Fibroblast of villous mesenchyme (primary cell): ENCODE results near the gene STARD3. TPM values are rescaled to one million over a fixed set of nuclear protein-coding genes. Genes with fewer than 3 reads are reported as not detected.

ENCODE experiments used
- DNase-seq: peaks from one replicate; pipeline ENCODE4 v3.0.0-alpha.2; 2010; ENCODE audit warnings: low read depth
- H3K4me3 ChIP-seq: 2 replicates; pipeline ENCODE4 v1.5.1; 2011; ENCODE audit warnings: low read depth, mild to moderate bottlenecking, low read length
- total RNA-seq: library from RNA; depleted of rRNA; stranded (reverse); fragments of >200 nt; gene quantifications from 2 replicates; pipeline ENCODE4 v1.2.3, GENCODE V29; 2012
- TF ChIP-seq, protein P1 (sequence below): IDR thresholded peaks from 2 replicates; pipeline ENCODE4 v1.5.1; 2012; ENCODE audit warnings: low read depth, mild to moderate bottlenecking, low read length; ENCODE audit not compliant: insufficient read depth

The STARD3 gene
- total RNA-seq, 1 donor: 23.7 TPM

DNA sequence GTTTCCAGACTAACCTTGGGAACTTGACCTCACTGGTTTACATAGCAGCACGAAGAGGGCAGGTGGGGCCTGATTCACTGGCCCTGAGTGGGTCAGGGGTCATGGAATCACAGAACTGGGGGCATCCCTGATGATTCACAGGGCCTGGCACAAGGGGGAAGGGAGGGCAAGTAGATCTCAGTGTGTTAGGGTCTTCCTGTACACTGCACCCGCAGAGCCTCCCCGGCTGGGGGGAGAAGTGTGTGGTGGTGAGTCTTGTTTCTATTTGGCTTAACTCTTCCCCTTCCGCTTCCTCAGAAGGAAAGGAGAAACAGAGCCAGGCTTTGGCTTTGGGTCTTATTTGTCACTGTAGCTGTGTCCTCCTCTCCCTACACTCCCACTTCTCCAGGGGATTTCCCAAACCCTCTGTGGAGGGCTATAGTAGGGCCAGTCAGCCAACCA is 3.7 kb downstream of the STARD3 start:
- TF ChIP-seq, protein P1, sequence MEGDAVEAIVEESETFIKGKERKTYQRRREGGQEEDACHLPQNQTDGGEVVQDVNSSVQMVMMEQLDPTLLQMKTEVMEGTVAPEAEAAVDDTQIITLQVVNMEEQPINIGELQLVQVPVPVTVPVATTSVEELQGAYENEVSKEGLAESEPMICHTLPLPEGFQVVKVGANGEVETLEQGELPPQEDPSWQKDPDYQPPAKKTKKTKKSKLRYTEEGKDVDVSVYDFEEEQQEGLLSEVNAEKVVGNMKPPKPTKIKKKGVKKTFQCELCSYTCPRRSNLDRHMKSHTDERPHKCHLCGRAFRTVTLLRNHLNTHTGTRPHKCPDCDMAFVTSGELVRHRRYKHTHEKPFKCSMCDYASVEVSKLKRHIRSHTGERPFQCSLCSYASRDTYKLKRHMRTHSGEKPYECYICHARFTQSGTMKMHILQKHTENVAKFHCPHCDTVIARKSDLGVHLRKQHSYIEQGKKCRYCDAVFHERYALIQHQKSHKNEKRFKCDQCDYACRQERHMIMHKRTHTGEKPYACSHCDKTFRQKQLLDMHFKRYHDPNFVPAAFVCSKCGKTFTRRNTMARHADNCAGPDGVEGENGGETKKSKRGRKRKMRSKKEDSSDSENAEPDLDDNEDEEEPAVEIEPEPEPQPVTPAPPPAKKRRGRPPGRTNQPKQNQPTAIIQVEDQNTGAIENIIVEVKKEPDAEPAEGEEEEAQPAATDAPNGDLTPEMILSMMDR: no peak
- no peak overlapping the region for H3K4me3 ChIP-seq
- no peak for DNase-seq

DNA sequence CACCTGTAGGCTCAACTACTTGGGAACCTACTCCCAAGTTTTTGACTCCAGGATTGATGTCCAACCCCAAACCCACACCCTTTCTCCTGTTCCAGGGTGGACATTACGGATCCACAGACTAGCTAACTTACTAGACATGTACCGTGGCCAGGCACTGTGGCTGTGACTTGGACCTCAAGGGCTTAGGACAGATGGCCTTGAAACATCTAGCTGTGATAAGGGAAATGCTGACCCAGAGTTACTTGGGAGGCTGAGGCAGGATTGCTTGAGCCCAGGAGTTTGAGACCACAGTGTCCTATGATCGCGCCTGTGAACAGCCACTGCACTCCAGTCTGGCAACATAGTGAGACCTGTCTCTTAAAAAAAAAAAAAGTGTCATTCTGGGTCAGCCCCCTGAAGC is 4.2 kb downstream of the STARD3 start:
- TF ChIP-seq, protein P1: no peak
- no peak overlapping the region for H3K4me3 ChIP-seq
- DNase-seq: no peak

DNA sequence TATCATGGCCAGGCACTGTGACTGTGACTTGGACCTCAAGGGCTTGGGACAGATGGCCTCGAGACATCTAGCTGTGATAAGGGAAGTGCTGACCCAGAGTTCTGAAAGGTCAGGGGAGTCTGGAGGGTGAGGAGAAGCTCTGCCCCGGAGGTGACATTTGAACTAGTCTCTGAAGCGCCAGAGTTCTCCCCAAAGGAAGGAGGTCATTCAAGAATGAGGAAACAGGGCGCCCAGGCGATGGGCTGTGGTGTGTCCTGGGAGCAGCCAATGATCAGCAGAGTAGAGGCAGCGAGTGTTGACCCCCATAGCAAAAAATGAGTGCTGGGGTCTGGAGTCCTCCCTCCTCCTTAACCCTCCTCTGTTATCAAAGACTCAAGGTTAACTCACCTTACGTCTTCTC is 4.9 kb downstream of the STARD3 start:
- DNase-seq: no peak
- TF ChIP-seq, protein P1: no peak
- H3K4me3 ChIP-seq: no peak overlapping the region

DNA sequence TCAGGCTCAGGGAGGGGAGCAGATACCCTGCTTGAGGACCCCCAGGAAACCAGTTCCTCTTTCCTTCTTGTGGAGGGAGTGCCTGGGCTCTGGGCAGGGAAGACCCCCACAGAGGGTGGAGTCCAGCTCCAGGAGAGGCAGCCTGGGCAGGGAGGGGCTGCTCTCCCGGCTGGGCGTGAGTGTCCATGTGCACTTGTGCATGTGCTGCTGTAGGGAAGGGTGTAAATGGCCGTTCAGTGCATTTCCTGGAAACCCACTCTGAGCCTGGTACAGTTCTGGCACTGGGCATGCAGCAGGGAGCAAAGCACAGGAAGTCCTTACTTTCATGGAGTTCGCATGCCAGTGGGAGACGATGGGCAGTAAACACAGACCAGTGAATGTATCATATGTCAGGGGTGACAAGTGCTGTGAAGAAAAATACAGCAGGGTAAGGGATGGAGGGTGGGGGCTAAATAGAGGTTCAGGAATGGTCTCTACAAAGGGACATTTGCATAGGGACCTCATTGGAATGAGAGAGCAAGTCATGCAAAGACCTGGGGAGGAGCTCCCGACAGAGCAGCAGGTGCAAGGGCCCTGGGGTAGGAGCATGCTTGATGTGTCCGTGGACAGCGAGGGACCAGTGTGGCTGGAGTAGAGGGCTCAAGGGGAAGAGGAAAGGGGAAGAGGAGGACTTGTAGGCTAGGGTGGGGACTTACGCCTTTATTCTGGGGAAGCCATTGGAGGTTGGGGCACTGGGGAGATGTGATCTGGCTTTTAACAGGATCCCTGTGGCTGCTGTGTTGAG is 5.5 kb downstream of the STARD3 start:
- H3K4me3 ChIP-seq: no peak overlapping the region
- no peak for DNase-seq
- TF ChIP-seq, protein P1: no peak

DNA sequence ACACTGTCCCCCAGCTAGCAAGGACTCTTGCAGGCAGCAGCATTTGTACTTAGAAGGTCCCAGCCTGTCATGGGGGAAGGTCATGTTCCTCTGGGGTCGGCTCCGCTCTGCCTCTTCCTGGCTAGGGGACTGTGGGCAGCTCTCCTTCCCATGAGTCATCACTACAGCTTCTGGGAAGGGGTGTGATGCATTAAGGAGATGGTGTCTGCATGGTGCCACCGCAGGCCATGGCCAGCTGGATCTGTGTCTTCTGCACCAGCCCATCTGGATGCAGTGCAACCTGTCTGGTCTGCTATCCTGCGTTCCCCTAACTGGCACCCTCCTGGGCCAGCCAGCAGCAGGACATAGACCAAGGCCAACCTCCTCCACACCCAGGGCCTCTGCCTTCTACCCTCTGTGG is 6.3 kb downstream of the STARD3 start:
- TF ChIP-seq, protein P1: no peak
- no peak for DNase-seq
- no peak overlapping the region for H3K4me3 ChIP-seq

DNA sequence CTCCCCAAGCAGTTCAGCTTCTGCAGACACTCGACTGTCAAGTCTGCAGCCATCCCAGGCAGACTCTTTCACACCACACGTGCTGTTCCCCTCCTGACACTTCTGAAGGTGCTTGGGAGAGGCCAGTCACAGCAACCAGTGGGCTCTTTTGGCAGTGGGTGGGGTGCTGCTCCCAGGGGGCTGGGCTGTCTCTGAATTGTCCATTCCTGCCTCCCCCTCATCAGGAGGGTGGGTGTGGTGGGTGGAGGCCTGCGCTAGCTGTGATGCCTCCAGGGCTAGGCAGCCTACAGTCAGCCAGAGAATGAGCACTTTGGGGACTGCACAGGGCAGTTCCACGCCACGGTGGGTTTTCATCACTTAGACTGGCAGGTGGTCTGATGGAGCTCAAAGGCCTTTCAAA is 10.3 kb downstream of the STARD3 start:
- TF ChIP-seq, protein P1: no peak
- no peak for DNase-seq
- no peak overlapping the region for H3K4me3 ChIP-seq
